HG03520 (cell line): ENCODE data around the gene BEND7.
"Not testable (repeated sequence)": the region's sequence is repeated elsewhere in the genome, so short reads cannot be mapped to it uniquely, and the experiment has no call there.

Experiments
- ATAC-seq: cut with Tn5 transposase; IDR thresholded peaks from one replicate; pipeline ENCODE4 v1.9.1; 2021; ENCODE audit warnings: mild to moderate bottlenecking, moderate library complexity; ENCODE audit not compliant: unreplicated experiment

The BEND7 gene

GRCh38 chr10:13528875-13529713, at the start of gene BEND7:
Gene BEND7 (minus strand): TSS chr10:13529014. CDS start chr10:13528533, 481 bp downstream.
- no peak for ATAC-seq

GRCh38 chr10:13573960-13574359, 45.1 kb upstream of the BEND7 start:
- no peak for ATAC-seq

GRCh38 chr10:13571541-13571940, 42.7 kb upstream of the BEND7 start:
- no peak for ATAC-seq

GRCh38 chr10:13567030-13567429, 38.2 kb upstream of the BEND7 start:
- ATAC-seq: no peak

GRCh38 chr10:13564576-13564975, 35.8 kb upstream of the BEND7 start:
- no peak for ATAC-seq

- no peak for ATAC-seq
Observed at GRCh38 chr10:13563481-13564445, 34.9 kb upstream of the BEND7 start.

- no peak for ATAC-seq
Observed at GRCh38 chr10:13560597-13560996, 31.8 kb upstream of the BEND7 start.

GRCh38 chr10:13559124-13559700, 30.4 kb upstream of the BEND7 start:
- ATAC-seq: no peak

- ATAC-seq: no peak
Observed at GRCh38 chr10:13555884-13556510, 27.2 kb upstream of the BEND7 start.

- ATAC-seq: no peak
Observed at GRCh38 chr10:13550802-13551201, 22.0 kb upstream of the BEND7 start.

- ATAC-seq: no peak
Observed at GRCh38 chr10:13542533-13542932, 13.7 kb upstream of the BEND7 start.

GRCh38 chr10:13537985-13538384, 9.2 kb upstream of the BEND7 start:
- not testable (repeated sequence) for ATAC-seq

- no peak for ATAC-seq
Observed at GRCh38 chr10:13536674-13537366, 8.0 kb upstream of the BEND7 start.

GRCh38 chr10:13535346-13535745, 6.5 kb upstream of the BEND7 start:
- ATAC-seq: no peak

- no peak for ATAC-seq
Observed at GRCh38 chr10:13529714-13529973, 830 bp upstream of the BEND7 start.

- no peak for ATAC-seq
Observed at GRCh38 chr10:13528123-13528874, 515 bp downstream of the BEND7 start.

- no peak for ATAC-seq
Observed at GRCh38 chr10:13527864-13528122, 1.0 kb downstream of the BEND7 start.

GRCh38 chr10:13526948-13527863, 1.6 kb downstream of the BEND7 start:
- no peak for ATAC-seq

- no peak for ATAC-seq
Observed at GRCh38 chr10:13525663-13526062, 3.2 kb downstream of the BEND7 start.
